HG02588 (cell line): Measurements from ENCODE around the gene ATXN10.
"Not testable (repeated sequence)": the region's sequence is repeated elsewhere in the genome, so short reads cannot be mapped to it uniquely, and the experiment has no call there.

ENCODE experiments used
- ATAC-seq: cut with Tn5 transposase; IDR thresholded peaks from one replicate; pipeline ENCODE4 v1.9.1; 2021; ENCODE audit warnings: mild to moderate bottlenecking, moderate library complexity; ENCODE audit not compliant: unreplicated experiment

The ATXN10 gene

DNA sequence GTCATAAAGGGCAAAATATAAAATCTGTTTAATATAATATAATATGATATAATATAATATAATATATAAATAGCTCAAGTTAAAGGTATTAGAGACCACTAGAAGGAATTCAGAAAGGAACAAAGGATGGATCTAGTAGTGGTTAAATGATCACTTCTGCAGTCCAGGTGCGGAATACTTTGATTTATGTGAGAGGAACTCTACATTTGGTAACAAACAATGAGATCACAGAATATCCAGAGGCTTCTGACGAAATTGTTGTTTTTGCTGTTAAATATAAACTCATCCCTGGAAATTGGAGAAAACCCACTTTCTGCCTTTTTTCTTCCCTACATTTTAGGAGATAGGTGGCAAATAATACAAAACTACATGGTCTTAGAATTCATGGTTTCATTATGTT is 36.0 kb downstream of the ATXN10 start:
- ATAC-seq: no peak

DNA sequence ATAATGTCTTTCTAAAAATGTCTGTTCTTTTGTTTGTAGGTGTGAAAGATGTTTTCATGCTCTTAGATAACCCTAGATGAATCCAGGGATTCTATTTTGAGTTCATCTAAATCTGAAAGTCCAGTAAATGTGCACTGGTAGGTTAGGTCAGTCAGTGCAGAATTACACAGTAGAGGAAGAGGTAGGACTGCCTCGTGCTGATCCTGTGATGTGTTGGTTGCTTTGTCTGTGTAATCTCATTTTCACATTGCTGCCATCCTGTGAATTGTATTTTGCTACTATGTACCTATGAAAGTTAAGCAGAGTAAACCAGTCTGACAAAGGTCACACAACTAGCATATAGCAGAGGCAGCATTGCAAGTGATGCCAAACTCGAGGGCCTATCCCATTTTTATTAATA is 36.5 kb downstream of the ATXN10 start:
- ATAC-seq: no peak

DNA sequence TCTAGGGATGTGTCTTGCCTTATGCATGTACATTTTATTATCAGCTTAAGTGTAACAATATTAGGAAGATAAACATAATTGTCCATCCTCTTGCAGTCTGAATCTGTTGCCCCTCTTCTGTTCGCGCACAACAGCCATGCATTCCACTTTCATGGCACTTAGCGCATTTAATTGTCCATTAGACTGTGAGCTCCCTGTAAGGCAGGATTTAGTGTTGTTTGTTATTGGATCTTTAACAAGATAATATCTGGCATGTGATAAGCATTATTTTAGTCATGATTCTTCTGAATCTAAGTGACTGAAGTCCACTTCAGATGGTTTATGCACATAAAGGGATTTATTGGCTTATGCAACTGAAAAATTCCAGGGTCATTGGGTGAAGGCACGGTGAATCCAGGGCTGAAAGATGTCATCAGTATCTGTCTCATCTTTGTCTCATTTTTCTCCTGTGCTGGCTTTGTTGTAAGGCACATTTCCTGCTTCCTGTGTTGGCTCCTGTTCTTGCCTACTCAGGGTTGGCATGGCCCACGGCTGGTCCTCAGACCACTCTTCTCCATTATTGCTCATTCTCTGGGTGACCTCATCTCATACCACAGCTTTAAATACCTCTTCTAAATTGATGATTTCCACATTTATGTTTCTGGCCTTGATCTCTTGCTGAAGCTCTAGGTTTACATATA is 37.6 kb downstream of the ATXN10 start:
- ATAC-seq: no peak

- ATAC-seq: no peak
Observed at GRCh38 chr22:45709866-45710265, 38.2 kb downstream of the ATXN10 start.

DNA sequence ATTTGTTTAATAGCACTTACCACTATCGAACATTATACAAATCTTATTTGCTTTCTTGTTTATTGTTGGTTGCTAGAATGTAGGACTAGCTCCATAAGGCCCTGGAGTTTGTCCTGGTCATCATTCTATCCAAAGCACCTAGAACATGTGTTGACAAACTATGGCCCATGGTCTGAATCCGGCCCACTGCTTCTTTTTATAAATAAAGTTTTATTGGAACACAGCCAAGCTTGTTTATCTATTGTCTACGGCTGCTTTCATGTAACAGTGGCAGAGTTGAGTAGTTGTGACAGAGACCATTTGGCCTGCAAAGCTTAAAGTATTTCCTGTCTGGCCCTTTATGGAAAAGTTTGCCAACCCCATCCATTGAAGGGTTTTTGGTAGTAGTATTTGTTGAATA is 38.8 kb downstream of the ATXN10 start:
- ATAC-seq: no peak

- not testable (repeated sequence) for ATAC-seq
Observed at GRCh38 chr22:45714390-45714789, 42.8 kb downstream of the ATXN10 start.

DNA sequence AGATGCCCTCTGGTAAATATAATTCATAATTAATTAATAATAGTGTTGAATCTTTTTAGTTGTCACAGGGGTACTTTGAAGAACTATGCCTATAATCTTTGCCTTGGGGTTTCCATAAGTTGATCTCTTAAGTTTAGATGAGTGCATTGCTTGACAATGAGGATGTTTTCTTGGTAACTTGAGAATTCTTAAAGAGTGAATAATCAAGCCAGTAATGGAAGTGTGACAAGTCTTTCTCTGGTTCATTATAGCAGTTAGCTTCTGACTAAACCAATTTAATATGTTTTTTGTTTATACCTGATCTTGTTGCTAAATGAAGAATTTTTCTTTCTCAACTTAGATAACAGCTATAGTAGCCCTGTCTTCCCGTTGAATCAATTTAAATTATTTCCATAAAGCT is 46.2 kb downstream of the ATXN10 start:
- ATAC-seq: no peak

DNA sequence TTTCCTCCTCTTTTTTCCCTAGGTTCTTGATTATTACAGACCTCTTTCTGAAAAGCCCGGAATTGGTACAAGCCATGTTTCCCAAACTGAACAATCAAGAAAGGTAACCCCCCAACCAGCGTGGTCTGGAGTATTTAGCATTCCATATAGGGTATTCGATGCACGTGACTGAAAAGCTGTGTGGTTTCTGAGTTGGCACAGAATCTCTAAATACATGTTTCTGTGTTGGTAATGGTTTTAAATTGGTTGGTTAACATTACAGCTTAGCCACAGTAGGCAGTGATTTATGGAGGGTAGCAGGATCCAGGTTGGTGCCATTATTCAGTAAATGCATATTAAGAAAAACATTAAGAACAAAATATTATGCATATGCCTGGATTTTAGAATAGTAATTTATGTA is 46.8 kb downstream of the ATXN10 start:
- no peak for ATAC-seq

- ATAC-seq: no peak
Observed at GRCh38 chr22:45720839-45721378, 49.3 kb downstream of the ATXN10 start.

GRCh38 chr22:45722006-45722405 is 50.4 kb downstream of the ATXN10 start:
- no peak for ATAC-seq

DNA sequence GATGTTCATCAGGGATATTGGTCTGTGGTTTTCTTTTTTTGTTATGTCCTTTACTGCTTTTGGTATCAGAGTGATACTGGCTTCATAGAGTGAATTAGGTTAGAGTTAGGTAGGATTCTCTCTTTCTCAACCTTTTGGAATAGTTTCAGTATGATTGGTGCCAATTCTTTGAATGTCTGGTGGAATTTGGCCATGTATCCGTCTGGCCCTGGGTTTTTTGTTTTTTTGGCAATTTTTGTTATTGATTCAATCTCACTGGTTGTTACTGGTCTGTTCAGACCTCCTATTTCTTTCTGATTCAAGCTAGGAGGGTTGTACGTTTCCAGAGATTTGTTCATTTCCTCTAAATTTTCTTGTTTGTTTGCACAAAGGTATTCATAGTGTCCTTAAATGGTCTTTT is 54.4 kb downstream of the ATXN10 start:
- ATAC-seq: no peak

DNA sequence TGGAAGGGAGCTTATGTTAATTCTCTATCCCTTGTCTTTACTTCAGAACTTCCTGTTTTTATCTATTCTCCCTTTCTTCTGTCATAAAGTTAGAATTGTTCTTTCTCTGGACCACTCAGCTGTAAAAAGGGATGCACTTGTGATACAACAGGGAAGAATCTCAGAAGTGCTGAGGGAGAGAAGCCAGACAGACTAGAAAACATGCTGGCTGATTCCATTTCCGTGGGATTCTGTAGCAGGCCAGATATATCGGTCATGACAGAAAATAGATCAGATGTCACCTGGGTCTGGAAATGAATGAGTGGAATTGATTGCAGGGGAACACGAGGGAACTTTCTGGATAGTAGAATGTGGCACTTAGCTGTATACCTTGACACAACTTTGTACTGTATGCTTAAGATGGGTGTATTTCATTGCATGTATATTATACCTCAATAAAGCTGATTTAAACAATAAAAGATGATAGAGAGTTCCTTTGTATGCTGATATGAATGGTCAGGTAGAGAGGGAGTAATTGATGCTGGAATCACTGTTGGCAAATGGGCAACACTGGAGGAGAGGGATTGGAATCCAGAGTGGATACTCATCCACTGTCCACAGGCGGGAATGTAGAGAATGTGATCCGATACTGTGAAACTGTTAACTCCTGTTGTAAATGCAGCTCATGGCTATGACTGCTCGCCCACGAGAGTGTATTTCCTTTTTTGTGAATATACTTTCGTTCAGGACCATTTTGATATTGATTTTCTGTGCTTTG is 59.6 kb downstream of the ATXN10 start:
- no peak for ATAC-seq

- no peak for ATAC-seq
Observed at GRCh38 chr22:45731798-45732495, 60.3 kb downstream of the ATXN10 start.

DNA sequence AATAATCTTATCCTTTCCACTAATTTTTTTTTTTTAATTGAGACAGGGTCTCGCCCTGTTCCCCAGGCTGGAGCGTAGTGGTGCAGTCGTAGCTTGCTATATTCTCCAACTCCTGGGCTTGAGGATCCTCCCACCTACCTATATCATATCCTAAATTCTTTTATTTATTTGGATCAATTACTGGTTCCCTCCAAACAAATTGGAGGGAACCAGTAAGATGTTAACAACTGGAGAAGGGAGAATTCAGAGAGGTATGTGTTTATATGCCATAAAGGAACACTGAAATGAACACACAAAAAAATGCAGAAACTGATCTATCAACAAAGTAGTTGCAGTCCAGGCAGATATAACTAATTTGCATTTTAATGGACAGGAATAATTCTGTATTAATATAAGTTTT is 63.6 kb downstream of the ATXN10 start:
- no peak for ATAC-seq

- no peak for ATAC-seq
Observed at GRCh38 chr22:45738206-45738605, 66.6 kb downstream of the ATXN10 start.

GRCh38 chr22:45740236-45740635 is 68.6 kb downstream of the ATXN10 start:
- no peak for ATAC-seq

DNA sequence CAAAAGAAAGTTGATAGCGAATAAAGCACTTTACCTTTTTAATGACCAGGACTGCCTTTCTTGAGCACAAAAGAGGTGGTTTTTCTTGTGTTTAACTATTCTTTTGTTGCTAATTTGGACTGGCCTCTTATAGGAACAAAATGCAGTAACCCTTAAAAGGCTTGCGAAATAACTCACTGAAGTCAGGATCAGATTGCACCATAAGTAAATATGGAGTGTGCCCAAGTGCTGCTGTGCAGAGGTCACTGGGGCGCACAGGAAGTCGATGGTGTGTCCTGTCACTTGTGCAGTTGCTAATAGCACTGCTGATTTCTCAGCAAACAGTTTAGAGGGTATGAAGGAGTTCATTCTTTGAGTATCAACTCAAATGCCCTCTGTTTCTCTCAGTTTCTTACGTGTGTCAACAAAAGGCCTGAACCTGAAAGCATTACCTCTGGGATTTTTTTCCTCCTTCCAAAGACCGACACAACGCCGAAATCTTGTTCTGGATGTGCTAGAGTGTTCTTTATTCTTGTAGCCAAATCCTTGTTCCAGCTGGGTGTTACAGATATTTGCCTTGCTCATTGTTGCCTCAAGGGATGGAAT is 71.3 kb downstream of the ATXN10 start:
- ATAC-seq: no peak

DNA sequence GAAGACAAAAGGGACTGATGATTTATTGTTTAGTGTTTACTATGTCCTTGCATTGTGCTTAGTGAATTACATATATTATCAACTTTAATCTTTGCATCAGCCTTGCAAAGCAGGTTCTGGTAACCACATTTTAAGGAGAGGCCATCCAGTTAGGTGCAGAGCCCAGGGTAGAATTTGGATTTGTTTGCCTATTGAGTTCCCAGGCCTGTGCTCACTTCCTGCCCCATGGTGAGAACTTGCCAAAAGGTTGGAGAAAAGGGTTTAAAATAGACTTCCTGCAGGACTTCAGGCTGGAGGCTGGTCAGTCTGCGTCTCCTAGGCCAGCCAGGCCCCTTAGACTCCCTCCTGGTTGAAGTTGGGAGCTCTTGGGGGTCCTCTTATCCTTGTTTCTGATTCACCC is 72.1 kb downstream of the ATXN10 start:
- no peak for ATAC-seq

- ATAC-seq: no peak
Observed at GRCh38 chr22:45744442-45744841, 72.8 kb downstream of the ATXN10 start.

- ATAC-seq: no peak
Observed at GRCh38 chr22:45750626-45751025, 79.0 kb downstream of the ATXN10 start.

- no peak for ATAC-seq
Observed at GRCh38 chr22:45752036-45752435, 80.4 kb downstream of the ATXN10 start.
